Epithelial cell of esophagus (primary cell): ENCODE measurements around the gene NDE1.
"Not testable (repeated sequence)": the region's sequence is repeated elsewhere in the genome, so short reads cannot be mapped to it uniquely, and the experiment has no call there.

Source experiments
- DNase-seq: peaks from one replicate; pipeline ENCODE4 v3.0.0; 2010; ENCODE audit warnings: low read depth
- H3K4me3 ChIP-seq: 2 replicates; pipeline ENCODE4 v1.5.1; 2011; ENCODE audit warnings: mild to moderate bottlenecking, low read length, control low read depth
- CTCF ChIP-seq: IDR thresholded peaks from 2 replicates; pipeline ENCODE4 v1.5.1; 2011; ENCODE audit warnings: low read depth, mild to moderate bottlenecking, low read length, control low read depth, inconsistent platforms; ENCODE audit not compliant: insufficient read depth; ENCODE audit errors: missing control alignments

The NDE1 gene

GRCh38 chr16:15654591-15654990 lies 4.5 kb downstream of the NDE1 start:
- no peak for DNase-seq
- no peak overlapping the region for H3K4me3 ChIP-seq
- no peak for TF ChIP-seq CTCF

GRCh38 chr16:15655561-15655960 lies 5.5 kb downstream of the NDE1 start:
- not testable (repeated sequence) for DNase-seq

GRCh38 chr16:15658149-15658548 lies 8.1 kb downstream of the NDE1 start:
- no peak for DNase-seq
- no peak overlapping the region for H3K4me3 ChIP-seq
- TF ChIP-seq CTCF: no peak

More at GRCh38 chr16:15655561-15655960, 5.5 kb downstream of the NDE1 start:
- H3K4me3 ChIP-seq: not testable (repeated sequence)

GRCh38 chr16:15658556-15658955 lies 8.5 kb downstream of the NDE1 start:
- H3K4me3 ChIP-seq: no peak overlapping the region
- DNase-seq: no peak
- TF ChIP-seq CTCF: no peak

- H3K4me3 ChIP-seq: no peak overlapping the region
- no peak for DNase-seq
- no peak for TF ChIP-seq CTCF
Measured at GRCh38 chr16:15660203-15660601, 10.2 kb downstream of the NDE1 start.

- no peak overlapping the region for H3K4me3 ChIP-seq
- TF ChIP-seq CTCF: no peak
- DNase-seq: no peak
Measured at GRCh38 chr16:15665107-15665506, 15.1 kb downstream of the NDE1 start.

- no peak for DNase-seq
- TF ChIP-seq CTCF: no peak
- no peak overlapping the region for H3K4me3 ChIP-seq
Measured at GRCh38 chr16:15667091-15667742, 17.2 kb downstream of the NDE1 start.
